K562 (cell line): ENCODE results near the gene SLC28A1. TPM values are rescaled to one million over a fixed set of nuclear protein-coding genes. Genes with fewer than 3 reads are reported as not detected.

Experiments used
- BHLHE40 ChIP-seq: IDR thresholded peaks from 2 replicates; pipeline ENCODE4 v1.6.1; 2011; ENCODE audit warnings: low read length, improper control_type of control experiment
- CBFA2T2 ChIP-seq: fragments of 450-650 bp; conservative IDR thresholded peaks from 2 replicates; pipeline ENCODE4 v1.6.1; 2017; ENCODE audit warnings: mild to moderate bottlenecking
- DNMT1 ChIP-seq: fragments of 450-650 bp; IDR thresholded peaks from 2 replicates; pipeline ENCODE4 v1.6.1; 2016; ENCODE audit warnings: antibody characterized with exemption, mild to moderate bottlenecking
- ETV5 ChIP-seq: sonication (generic); formaldehyde crosslinking; IDR thresholded peaks from 2 replicates; pipeline ENCODE4 v1.4.0; 2020; ENCODE audit warnings: low read depth, mild to moderate bottlenecking, missing genetic modification reagents
- FOS ChIP-seq: IDR thresholded peaks from 3 replicates; pipeline ENCODE4 v1.6.1; 2011; ENCODE audit not compliant: insufficient read length; ENCODE audit errors: extremely low read depth
- FOXK1 ChIP-seq: sonication (generic); formaldehyde crosslinking; IDR thresholded peaks from 2 replicates; pipeline ENCODE4 v1.8.0; 2022; ENCODE audit warnings: missing genetic modification reagents, mild to moderate bottlenecking, borderline replicate concordance
- KDM1A ChIP-seq, 2 experiments: fragments of 450-650 bp; IDR thresholded peaks; 2 replicates each; pipeline ENCODE4 v1.6.1; 2016; ENCODE audit warnings: mild to moderate bottlenecking in 2 of 2
- L3MBTL2 ChIP-seq: fragments of 450-650 bp; IDR thresholded peaks from 2 replicates; pipeline ENCODE4 v1.6.1; 2016; ENCODE audit warnings: mild to moderate bottlenecking, moderate library complexity
- MAFF ChIP-seq: IDR thresholded peaks from 2 replicates; pipeline ENCODE4 v1.6.1; 2012; ENCODE audit warnings: low read length, improper control_type of control experiment
- MEIS2 ChIP-seq: fragments of 450-650 bp; IDR thresholded peaks from 2 replicates; pipeline ENCODE4 v1.6.1; 2014; ENCODE audit warnings: mild to moderate bottlenecking; ENCODE audit not compliant: partially characterized antibody
- NFE2 ChIP-seq: IDR thresholded peaks from 2 replicates; pipeline ENCODE4 v1.6.1; 2014; ENCODE audit warnings: antibody characterized with exemption, low read depth
- PYGO2 ChIP-seq: fragments of 450-650 bp; IDR thresholded peaks from 2 replicates; pipeline ENCODE4 v1.6.1; 2016; ENCODE audit warnings: mild to moderate bottlenecking, missing genetic modification characterization, moderate library complexity, missing compliant biosample characterization
- SAFB2 ChIP-seq: fragments of 200-400 bp; formaldehyde crosslinking; IDR thresholded peaks from 2 replicates; pipeline ENCODE4 v1.6.1; 2018; ENCODE audit warnings: borderline replicate concordance, low read length, low read depth, moderate library complexity; ENCODE audit not compliant: severe bottlenecking
- TCF7 ChIP-seq: sonication (generic); IDR thresholded peaks from 2 replicates; pipeline ENCODE4 v1.6.1; 2016; ENCODE audit warnings: antibody characterized with exemption, borderline replicate concordance
- ZBTB7A ChIP-seq: IDR thresholded peaks from 2 replicates; pipeline ENCODE4 v1.6.1; 2011; ENCODE audit warnings: low read depth, mild to moderate bottlenecking, low read length, moderate library complexity, borderline replicate concordance; ENCODE audit not compliant: control insufficient read depth
- ZNF140 ChIP-seq: fragments of 250-450 bp; sonication (Bioruptor Pico); IDR thresholded peaks from 2 replicates; pipeline ENCODE4 v1.8.0; 2021; ENCODE audit warnings: moderate library complexity, mild to moderate bottlenecking, inconsistent platforms
- polyA plus RNA-seq, 8 experiments: library from polyadenylated mRNA; depleted of rRNA in 4 of 8; stranded (reverse) in 5 of 8; unstranded in 3 of 8; fragments of >200 nt; fragmentation: Nextera tagmentation in 2 of 8; fragmentation: Illumina TruSeq in 1 of 8; extraction: Ambion mirVana in 2 of 8; extraction: Trizol in 1 of 8; gene quantifications; 2 replicates each; pipeline versions ENCODE4 v1.2.1 to v1.2.3, GENCODE V29; 2011 to 2014; ENCODE audit warnings: inconsistent platforms in 1 of 8, missing spikeins in 1 of 8
- total RNA-seq, 7 experiments: library from RNA; depleted of rRNA in 6 of 7; stranded (reverse); fragments of >200 nt in 6 of 7; fragmentation: Illumina TruSeq in 2 of 7; extraction: Trizol in 2 of 7; gene quantifications; 2 replicates each; pipeline versions ENCODE4 v1.2.1 to v1.2.3, GENCODE V29; 2011 to 2021; ENCODE audit warnings: low replicate concordance in 1 of 7
- TF ChIP-seq, protein P1 (sequence below): fragments of 450-650 bp; IDR thresholded peaks from 2 replicates; pipeline ENCODE4 v1.6.1; 2017; ENCODE audit warnings: mild to moderate bottlenecking, moderate library complexity
- TF ChIP-seq, protein P2 (sequence below): sonication (generic); formaldehyde crosslinking; IDR thresholded peaks from 2 replicates; pipeline ENCODE4 v1.8.1; 2023; ENCODE audit warnings: mild to moderate bottlenecking, missing genetic modification reagents
- TF ChIP-seq, protein P3 (sequence below): fragments of 250-450 bp; sonication (Bioruptor Pico); IDR thresholded peaks from 2 replicates; pipeline ENCODE4 v1.5.1; 2021; ENCODE audit warnings: mild to moderate bottlenecking
- TF ChIP-seq, protein P4 (sequence below): conservative IDR thresholded peaks from 2 replicates; pipeline ENCODE4 v1.6.1; 2011; ENCODE audit warnings: low read depth, mild to moderate bottlenecking, low read length; ENCODE audit not compliant: control insufficient read depth
- TF ChIP-seq, protein P5 (sequence below), 2 experiments: fragments of 450-650 bp in 1 of 2; IDR thresholded peaks; 2 replicates each; pipeline ENCODE4 v1.6.1; 2011 to 2017; ENCODE audit warnings: low read depth in 2 of 2, antibody characterized with exemption in 1 of 2, borderline replicate concordance in 1 of 2, low read length in 1 of 2, mild to moderate bottlenecking in 1 of 2, mixed read lengths in 1 of 2; ENCODE audit not compliant: control insufficient read depth in 1 of 2

The SLC28A1 gene
- total and polyA plus RNA-seq, 9 of the 15 experiments (the other 6 are each of a cell fraction or from before 2014, with no cell fraction given) = 0.04 TPM; not detected in 8

DNA sequence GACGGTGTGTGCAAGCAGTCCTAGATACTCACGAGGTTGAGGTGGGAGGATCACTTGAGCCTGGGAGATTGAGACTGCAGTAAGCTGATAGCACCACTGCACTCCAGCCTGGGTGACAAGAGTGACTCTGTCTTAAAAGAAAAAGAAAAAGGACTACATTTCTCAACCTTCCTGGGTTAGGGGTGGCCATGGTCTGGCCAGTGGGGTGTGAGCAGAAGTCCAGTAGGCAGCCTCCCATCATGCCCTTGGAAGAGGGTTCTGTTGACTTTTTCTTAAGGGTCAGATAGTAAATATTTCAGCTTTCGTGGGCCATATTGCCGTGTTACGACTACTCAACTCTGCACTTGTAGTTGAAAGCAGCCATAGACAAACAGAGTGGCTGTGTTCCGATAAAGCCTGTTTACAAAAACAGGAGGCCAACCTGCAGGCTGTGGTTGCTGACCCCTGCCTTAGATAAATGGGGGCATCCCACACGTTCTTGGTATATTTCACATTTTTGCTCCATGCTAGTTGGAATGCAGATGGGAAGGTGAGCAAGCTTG, 66.2 kb downstream of the SLC28A1 start (continued):
- TF ChIP-seq, protein P1, sequence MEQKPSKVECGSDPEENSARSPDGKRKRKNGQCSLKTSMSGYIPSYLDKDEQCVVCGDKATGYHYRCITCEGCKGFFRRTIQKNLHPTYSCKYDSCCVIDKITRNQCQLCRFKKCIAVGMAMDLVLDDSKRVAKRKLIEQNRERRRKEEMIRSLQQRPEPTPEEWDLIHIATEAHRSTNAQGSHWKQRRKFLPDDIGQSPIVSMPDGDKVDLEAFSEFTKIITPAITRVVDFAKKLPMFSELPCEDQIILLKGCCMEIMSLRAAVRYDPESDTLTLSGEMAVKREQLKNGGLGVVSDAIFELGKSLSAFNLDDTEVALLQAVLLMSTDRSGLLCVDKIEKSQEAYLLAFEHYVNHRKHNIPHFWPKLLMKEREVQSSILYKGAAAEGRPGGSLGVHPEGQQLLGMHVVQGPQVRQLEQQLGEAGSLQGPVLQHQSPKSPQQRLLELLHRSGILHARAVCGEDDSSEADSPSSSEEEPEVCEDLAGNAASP = no peak
- TF ChIP-seq, protein P2, sequence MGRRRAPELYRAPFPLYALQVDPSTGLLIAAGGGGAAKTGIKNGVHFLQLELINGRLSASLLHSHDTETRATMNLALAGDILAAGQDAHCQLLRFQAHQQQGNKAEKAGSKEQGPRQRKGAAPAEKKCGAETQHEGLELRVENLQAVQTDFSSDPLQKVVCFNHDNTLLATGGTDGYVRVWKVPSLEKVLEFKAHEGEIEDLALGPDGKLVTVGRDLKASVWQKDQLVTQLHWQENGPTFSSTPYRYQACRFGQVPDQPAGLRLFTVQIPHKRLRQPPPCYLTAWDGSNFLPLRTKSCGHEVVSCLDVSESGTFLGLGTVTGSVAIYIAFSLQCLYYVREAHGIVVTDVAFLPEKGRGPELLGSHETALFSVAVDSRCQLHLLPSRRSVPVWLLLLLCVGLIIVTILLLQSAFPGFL (CRISPR knock-in tag) = no peak
- TF ChIP-seq DNMT1 (no peak), TCF7 (no peak), MAFF (no peak), ZNF140 (CRISPR knock-in tag) (no peak), SAFB2 (no peak), BHLHE40 (peak; percentile 72), CBFA2T2 (peak; percentile 90), ETV5 (CRISPR knock-in tag) (no peak), MEIS2 (peak; percentile 60), PYGO2 (no peak), FOXK1 (CRISPR knock-in tag) (no peak), KDM1A (IDR thresholded peaks at IDR 0.05) (peak; percentile 63 to 67), ZBTB7A (peak; percentile 25; the same call in 1 of the 2 replicates), L3MBTL2 (peak; percentile 71), FOS (no peak), NFE2 (peak; percentile 57)
- TF ChIP-seq, protein P3, sequence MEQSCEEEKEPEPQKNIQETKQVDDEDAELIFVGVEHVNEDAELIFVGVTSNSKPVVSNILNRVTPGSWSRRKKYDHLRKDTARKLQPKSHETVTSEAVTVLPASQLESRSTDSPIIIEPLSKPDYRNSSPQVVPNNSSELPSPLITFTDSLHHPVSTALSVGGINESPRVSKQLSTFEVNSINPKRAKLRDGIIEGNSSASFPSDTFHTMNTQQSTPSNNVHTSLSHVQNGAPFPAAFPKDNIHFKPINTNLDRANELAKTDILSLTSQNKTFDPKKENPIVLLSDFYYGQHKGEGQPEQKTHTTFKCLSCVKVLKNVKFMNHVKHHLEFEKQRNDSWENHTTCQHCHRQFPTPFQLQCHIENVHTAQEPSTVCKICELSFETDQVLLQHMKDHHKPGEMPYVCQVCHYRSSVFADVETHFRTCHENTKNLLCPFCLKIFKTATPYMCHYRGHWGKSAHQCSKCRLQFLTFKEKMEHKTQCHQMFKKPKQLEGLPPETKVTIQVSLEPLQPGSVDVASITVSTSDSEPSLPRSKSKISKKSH (CRISPR knock-in tag) = no peak
- TF ChIP-seq, protein P4, sequence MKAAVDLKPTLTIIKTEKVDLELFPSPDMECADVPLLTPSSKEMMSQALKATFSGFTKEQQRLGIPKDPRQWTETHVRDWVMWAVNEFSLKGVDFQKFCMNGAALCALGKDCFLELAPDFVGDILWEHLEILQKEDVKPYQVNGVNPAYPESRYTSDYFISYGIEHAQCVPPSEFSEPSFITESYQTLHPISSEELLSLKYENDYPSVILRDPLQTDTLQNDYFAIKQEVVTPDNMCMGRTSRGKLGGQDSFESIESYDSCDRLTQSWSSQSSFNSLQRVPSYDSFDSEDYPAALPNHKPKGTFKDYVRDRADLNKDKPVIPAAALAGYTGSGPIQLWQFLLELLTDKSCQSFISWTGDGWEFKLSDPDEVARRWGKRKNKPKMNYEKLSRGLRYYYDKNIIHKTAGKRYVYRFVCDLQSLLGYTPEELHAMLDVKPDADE = no peak
- TF ChIP-seq, protein P5, sequence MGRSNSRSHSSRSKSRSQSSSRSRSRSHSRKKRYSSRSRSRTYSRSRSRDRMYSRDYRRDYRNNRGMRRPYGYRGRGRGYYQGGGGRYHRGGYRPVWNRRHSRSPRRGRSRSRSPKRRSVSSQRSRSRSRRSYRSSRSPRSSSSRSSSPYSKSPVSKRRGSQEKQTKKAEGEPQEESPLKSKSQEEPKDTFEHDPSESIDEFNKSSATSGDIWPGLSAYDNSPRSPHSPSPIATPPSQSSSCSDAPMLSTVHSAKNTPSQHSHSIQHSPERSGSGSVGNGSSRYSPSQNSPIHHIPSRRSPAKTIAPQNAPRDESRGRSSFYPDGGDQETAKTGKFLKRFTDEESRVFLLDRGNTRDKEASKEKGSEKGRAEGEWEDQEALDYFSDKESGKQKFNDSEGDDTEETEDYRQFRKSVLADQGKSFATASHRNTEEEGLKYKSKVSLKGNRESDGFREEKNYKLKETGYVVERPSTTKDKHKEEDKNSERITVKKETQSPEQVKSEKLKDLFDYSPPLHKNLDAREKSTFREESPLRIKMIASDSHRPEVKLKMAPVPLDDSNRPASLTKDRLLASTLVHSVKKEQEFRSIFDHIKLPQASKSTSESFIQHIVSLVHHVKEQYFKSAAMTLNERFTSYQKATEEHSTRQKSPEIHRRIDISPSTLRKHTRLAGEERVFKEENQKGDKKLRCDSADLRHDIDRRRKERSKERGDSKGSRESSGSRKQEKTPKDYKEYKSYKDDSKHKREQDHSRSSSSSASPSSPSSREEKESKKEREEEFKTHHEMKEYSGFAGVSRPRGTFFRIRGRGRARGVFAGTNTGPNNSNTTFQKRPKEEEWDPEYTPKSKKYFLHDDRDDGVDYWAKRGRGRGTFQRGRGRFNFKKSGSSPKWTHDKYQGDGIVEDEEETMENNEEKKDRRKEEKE (IDR thresholded peaks at IDR 0.05; ENCODE audit: borderline replicate concordance in 1 of 2, control insufficient read depth in 1 of 2, low read depth in 2 of 2, low read length in 1 of 2) = no peak
